Activated T-helper 17 cell treated with anti-CD3 and anti-CD28 coated beads, Interleukin-2, amount 50 U/mL, for 72 hours (primary cell): ENCODE measurements around the gene PRSS35. TPM values are rescaled to one million over a fixed set of nuclear protein-coding genes. Genes with fewer than 3 reads are reported as not detected.
"Not testable (repeated sequence)": the region's sequence is repeated elsewhere in the genome, so short reads cannot be mapped to it uniquely, and the experiment has no call there.

ENCODE experiments used
- ATAC-seq: fragments of 150-1000 bp; cut with Tn5 transposase; replicated peaks from 2 replicates; pipeline ENCODE4 v1.10.0; 2021; ENCODE audit warnings: mild to moderate bottlenecking, moderate library complexity
- H3K27ac Mint-ChIP-seq: one replicate; pipeline ENCODE4 v1.8.0; 2022; ENCODE audit warnings: mixed read lengths
- H3K27me3 Mint-ChIP-seq: one replicate; pipeline ENCODE4 v1.8.0; 2022; ENCODE audit warnings: mixed read lengths
- H3K36me3 Mint-ChIP-seq: one replicate; pipeline ENCODE4 v1.8.0; 2022; ENCODE audit warnings: low read depth, mild to moderate bottlenecking, mixed read lengths
- H3K4me1 Mint-ChIP-seq: one replicate; pipeline ENCODE4 v1.8.0; 2022; ENCODE audit warnings: mixed read lengths
- H3K4me3 Mint-ChIP-seq: one replicate; pipeline ENCODE4 v1.8.0; 2022; ENCODE audit warnings: mild to moderate bottlenecking, mixed read lengths
- H3K9me3 Mint-ChIP-seq: one replicate; pipeline ENCODE4 v1.8.0; 2022; ENCODE audit warnings: mixed read lengths
- total RNA-seq, 2 donors: library from RNA; stranded (reverse); gene quantifications; one replicate each; pipeline ENCODE4 v1.2.3, GENCODE V29; 2022

Gene PRSS35, protein sequence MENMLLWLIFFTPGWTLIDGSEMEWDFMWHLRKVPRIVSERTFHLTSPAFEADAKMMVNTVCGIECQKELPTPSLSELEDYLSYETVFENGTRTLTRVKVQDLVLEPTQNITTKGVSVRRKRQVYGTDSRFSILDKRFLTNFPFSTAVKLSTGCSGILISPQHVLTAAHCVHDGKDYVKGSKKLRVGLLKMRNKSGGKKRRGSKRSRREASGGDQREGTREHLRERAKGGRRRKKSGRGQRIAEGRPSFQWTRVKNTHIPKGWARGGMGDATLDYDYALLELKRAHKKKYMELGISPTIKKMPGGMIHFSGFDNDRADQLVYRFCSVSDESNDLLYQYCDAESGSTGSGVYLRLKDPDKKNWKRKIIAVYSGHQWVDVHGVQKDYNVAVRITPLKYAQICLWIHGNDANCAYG
- total RNA-seq = not detected

DNA sequence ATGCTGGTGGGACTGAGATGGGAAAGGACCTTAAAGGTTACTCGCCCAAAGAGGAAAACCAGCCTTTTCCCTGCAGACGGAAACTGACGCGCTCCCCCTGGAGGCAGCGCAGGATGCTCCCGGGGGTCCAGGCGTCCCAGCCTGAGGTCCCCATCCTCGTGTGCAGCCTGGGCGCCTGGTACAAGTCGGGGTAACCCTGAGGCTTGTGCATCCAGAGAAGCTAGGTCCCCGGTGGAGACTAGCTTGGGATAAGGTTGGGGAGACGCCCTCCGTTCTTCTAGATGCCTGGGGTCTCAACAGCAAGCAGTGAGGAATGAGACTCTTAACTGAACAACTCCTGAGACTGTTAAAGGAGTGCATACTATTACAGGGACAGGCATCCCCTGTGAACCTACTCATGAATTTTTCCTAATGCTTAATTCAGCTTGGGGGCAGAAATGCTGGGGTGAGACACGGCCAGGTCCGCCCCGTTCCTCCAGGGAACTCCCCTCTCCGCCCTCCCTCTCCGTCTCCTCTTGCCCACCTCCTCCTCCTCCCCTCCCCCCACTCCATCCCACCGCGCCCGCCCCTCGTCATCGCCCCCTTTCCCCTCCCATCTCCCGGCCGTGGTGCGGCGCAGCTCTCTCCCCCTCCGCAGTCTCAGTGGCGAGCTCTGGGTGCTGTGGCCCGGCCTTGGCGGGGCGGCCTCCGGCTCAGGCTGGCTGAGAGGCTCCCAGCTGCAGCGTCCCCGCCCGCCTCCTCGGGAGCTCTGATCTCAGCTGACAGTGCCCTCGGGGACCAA lies at the start of gene PRSS35:
TSS of gene PRSS35 (plus strand) at position 634 of the 781 bp plus-strand sequence. CDS start 10,908 bp downstream, outside the sequence.
- H3K36me3 Mint-ChIP-seq = no peaks in the 10 kb centered on the region
- H3K4me3 Mint-ChIP-seq = peak within 1 kb of the TSS; percentile 58
- no peaks in the 10 kb centered on the region for H3K4me1 Mint-ChIP-seq
- ATAC-seq = peak; percentile 56
- H3K9me3 Mint-ChIP-seq = no peaks in the 10 kb centered on the region
- peaks cover 26% of the 10 kb centered on the region for H3K27me3 Mint-ChIP-seq
- H3K27ac Mint-ChIP-seq = no peak within 1 kb of the TSS

DNA sequence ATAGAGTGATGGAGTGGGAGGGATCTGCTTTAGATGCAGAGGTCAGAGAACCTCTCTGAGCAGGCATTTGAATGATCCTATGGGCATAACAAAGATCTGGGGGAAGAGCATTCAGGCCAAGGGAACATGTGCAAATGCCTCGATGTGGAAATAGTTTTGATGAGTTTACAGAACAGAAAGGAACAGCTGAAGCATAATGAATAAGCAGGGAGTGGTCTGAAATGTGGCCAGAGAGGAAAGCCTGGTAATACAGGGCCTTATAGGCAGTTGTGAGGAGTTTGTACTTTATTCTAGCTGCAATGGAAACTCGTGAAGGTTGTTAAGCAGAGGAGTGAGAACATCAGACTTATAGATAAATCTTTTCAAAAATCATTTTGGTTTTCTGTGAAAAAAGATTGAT lies 48.4 kb upstream of the PRSS35 start:
- Mint-ChIP-seq H3K36me3 (no peaks in the 10 kb centered on the region), H3K27ac (no peak overlapping the region), H3K27me3 (no peaks in the 10 kb centered on the region), H3K4me3 (no peak overlapping the region), H3K9me3 (no peaks in the 10 kb centered on the region), H3K4me1 (no peaks in the 10 kb centered on the region)
- ATAC-seq = no peak

DNA sequence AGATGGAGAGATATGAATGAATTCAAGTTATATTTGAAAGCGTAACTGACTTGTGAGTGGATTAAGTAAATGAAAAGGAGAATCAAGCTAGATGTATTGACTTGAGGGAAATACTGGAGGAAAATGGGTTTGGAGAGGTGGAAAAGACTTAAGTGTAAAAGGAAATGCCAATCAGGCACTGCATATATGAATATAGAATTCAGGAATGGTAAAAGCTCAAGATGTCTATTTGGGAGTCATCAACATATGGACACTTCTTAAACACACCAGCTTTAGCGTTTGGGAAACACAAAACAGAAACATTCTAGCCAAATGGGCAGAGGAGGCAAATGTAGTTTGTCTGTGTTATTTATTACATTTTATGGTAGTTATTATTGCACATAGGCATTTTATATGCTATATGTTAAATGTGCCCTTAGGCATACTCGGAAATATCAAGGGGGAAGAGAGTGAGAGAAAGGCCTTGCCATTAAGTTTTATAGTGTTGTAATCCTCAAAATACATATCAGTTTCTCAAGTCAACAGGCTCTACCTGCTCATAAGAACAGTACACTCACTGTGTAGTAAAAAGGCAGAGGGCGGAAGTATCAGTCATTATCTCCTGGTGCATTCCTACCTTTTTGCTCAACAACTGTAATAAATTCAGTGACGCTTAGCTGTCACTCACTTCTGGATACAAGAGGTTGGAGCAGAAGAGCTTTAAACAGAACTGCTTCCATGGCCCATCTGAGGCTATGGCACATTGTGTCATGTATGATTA lies 47.8 kb upstream of the PRSS35 start:
- no peaks in the 10 kb centered on the region for H3K4me1 Mint-ChIP-seq
- H3K27me3 Mint-ChIP-seq = no peaks in the 10 kb centered on the region
- H3K9me3 Mint-ChIP-seq = no peaks in the 10 kb centered on the region
- H3K36me3 Mint-ChIP-seq = no peaks in the 10 kb centered on the region
- no peak for ATAC-seq
- H3K27ac Mint-ChIP-seq = no peak overlapping the region
- no peak overlapping the region for H3K4me3 Mint-ChIP-seq

DNA sequence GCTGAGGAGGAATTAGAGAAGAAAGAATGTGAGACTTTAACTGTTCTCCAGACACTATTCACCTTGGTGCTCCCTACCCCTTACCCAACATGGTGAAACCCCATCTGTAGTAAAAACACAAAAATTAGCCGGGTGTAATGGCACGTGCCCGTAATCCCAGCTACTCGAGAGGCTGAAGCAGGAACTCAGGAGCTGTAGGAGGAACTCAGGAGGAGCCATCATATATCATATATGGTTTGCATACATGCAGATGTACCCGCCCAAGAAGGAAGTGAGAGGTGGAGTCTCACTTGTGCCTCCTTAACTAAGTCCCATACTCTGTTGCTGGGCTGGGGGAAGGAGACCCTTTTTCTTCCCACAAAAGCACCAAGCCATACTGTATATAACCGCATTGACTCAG lies 46.0 kb upstream of the PRSS35 start:
- Mint-ChIP-seq H3K27me3 (no peaks in the 10 kb centered on the region), H3K36me3 (no peaks in the 10 kb centered on the region), H3K4me1 (no peaks in the 10 kb centered on the region), H3K27ac (no peak overlapping the region), H3K9me3 (no peaks in the 10 kb centered on the region), H3K4me3 (no peak overlapping the region)
- no peak for ATAC-seq

DNA sequence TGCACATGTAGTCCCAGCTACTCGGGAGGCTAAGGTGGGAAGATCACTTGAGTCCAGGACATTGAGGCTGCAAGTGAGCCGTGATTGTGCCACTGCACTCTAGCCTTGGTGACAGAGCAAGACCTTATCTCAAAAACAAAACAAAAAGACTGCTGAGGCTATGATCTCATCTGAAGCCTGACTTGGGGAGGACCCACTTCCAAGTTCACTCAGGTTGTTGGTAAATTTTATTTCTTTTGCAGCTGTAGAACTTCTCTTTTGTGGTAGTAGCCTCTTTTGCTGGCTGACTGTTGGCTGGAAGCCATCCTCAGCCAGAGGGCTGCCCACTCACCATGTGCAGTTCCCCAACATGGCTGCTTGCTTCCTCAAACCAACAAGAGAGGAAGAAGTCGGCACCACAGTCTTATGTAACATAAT lies 44.7 kb upstream of the PRSS35 start:
- no peaks in the 10 kb centered on the region for H3K9me3 Mint-ChIP-seq
- no peak overlapping the region for H3K27ac Mint-ChIP-seq
- H3K4me3 Mint-ChIP-seq = no peak overlapping the region
- H3K4me1 Mint-ChIP-seq = no peaks in the 10 kb centered on the region
- ATAC-seq = no peak
- no peaks in the 10 kb centered on the region for H3K36me3 Mint-ChIP-seq
- peaks cover 5% of the 10 kb centered on the region for H3K27me3 Mint-ChIP-seq

DNA sequence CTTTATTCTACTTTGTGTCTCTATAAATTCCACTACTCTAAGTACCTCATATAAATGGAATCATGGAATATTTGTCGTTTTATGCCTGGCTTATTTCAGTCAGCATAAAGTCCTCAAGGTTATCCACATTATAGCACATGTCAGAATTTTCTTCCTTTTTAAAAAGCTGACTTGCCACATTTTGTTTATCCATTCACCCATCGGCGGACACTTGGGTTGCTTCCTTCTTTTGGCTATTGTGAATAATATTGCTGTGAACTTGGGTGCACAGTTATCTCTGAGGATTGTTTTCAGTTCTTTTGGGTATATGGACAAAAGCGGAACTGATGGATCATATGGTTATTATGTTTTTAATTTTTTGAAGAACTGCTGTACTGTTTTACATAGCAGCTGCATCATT lies 42.3 kb upstream of the PRSS35 start:
- no peak for ATAC-seq
- Mint-ChIP-seq H3K27me3 (peaks cover 5% of the 10 kb centered on the region), H3K4me1 (no peaks in the 10 kb centered on the region), H3K9me3 (no peaks in the 10 kb centered on the region), H3K36me3 (no peaks in the 10 kb centered on the region), H3K27ac (no peak overlapping the region), H3K4me3 (no peak overlapping the region)

DNA sequence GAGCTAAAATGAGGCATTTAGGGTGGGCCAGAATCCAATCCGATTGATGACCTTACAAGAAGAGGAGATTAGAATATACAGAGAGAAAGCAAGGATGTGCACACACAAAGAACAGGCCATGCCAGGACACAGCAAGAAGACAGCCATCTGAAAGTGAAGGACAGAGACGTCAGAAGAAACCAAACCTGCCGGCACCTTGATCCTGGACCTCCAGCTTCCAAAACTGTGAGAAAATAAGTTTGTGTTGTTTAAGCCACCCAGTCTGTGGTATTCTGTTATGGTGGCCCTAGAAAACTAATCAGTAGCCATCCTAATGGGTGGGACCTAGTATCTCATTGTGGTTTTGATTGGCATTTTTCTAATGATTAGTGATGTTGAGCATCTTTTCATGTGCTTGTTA lies 41.7 kb upstream of the PRSS35 start:
- no peaks in the 10 kb centered on the region for H3K4me1 Mint-ChIP-seq
- H3K36me3 Mint-ChIP-seq = no peaks in the 10 kb centered on the region
- ATAC-seq = no peak
- H3K9me3 Mint-ChIP-seq = no peaks in the 10 kb centered on the region
- H3K4me3 Mint-ChIP-seq = no peak overlapping the region
- H3K27me3 Mint-ChIP-seq = peaks cover 5% of the 10 kb centered on the region
- no peak overlapping the region for H3K27ac Mint-ChIP-seq

DNA sequence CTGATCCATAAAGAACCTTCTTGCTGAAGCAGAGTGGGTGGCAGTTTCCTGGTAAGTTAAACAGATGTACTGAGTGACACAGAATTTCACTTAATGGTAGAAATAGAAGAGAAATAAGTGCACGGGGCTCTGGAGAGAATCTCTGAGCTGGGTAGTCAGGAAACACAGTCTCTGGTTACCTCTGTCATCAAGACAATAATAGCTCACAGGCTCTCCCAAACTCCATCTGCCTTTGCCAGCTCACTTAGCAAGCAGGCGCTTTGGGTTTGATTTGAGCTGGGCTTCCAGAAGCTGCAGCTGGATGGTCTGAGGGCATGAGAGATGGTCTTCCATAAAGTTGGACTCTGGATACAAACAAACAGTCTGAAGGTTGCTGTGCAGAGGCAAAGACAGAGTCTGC lies 39.6 kb upstream of the PRSS35 start:
- Mint-ChIP-seq H3K4me3 (no peak overlapping the region), H3K4me1 (no peaks in the 10 kb centered on the region), H3K27me3 (peaks cover 5% of the 10 kb centered on the region), H3K27ac (no peak overlapping the region), H3K36me3 (no peaks in the 10 kb centered on the region), H3K9me3 (no peaks in the 10 kb centered on the region)
- no peak for ATAC-seq

DNA sequence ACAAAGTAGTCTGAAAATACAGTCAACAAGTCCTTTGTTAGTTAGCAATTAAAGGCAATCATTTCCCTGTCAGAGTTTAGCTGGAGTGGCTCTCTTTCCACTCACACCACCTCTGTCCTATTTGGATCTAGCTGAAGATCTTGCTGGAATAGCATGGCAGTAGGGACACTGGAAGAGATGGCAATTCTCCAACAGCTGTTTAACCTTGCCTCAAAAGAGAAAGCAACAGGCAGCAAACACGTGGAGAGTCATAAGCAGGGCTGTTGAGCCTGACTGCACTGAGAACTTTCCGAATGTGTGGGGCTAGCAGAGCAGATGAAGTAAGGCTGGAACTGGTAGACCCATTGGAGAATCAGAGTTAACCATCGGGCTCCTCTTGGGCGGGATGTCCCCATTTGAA lies 38.0 kb upstream of the PRSS35 start:
- H3K4me3 Mint-ChIP-seq = no peak overlapping the region
- no peak for ATAC-seq
- H3K27me3 Mint-ChIP-seq = peaks cover 7% of the 10 kb centered on the region
- H3K36me3 Mint-ChIP-seq = no peaks in the 10 kb centered on the region
- no peaks in the 10 kb centered on the region for H3K4me1 Mint-ChIP-seq
- no peaks in the 10 kb centered on the region for H3K9me3 Mint-ChIP-seq
- no peak overlapping the region for H3K27ac Mint-ChIP-seq

DNA sequence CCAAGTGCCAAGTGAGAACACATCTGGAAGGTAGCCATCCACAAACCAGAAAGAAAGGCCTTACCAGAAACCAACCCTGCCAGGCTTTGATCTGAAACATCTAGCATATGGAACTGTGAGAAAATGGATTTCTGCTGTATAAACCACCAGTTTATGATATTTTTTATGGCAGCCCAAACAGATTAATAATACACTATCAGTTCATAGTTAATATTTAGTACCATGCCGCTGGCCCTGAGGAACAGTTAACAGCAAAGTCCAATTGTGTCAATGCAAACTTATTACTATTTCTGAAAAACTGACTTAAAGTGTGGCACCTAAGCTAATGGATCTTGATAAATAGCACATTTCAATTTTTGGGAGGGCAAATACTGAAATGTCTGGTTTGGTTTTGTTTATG lies 35.4 kb upstream of the PRSS35 start:
- Mint-ChIP-seq H3K27me3 (peaks cover 17% of the 10 kb centered on the region), H3K9me3 (no peaks in the 10 kb centered on the region), H3K4me3 (no peak overlapping the region), H3K27ac (no peak overlapping the region), H3K4me1 (no peaks in the 10 kb centered on the region), H3K36me3 (no peaks in the 10 kb centered on the region)
- ATAC-seq = no peak

DNA sequence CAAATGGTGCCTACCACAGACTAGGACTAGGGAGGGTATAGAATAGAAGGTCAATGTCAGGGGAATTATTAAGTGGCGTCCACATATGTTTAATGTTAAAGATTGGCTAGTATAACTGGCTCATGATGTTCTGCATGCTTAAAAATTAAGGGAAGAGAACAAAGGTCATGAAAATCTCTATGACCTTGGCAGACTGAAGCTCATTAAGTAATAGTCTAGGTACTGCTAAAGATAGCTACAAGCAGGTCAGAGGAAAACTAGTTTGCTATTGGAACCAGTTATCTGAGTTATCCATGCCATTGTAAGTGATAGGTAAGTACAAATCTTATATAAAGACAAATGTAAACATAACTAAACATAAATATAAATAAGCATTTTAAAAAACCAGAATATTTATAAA lies 32.9 kb upstream of the PRSS35 start:
- H3K9me3 Mint-ChIP-seq = no peaks in the 10 kb centered on the region
- H3K27ac Mint-ChIP-seq = no peak overlapping the region
- no peaks in the 10 kb centered on the region for H3K4me1 Mint-ChIP-seq
- H3K27me3 Mint-ChIP-seq = peaks cover 14% of the 10 kb centered on the region
- no peaks in the 10 kb centered on the region for H3K36me3 Mint-ChIP-seq
- H3K4me3 Mint-ChIP-seq = no peak overlapping the region
- no peak for ATAC-seq

DNA sequence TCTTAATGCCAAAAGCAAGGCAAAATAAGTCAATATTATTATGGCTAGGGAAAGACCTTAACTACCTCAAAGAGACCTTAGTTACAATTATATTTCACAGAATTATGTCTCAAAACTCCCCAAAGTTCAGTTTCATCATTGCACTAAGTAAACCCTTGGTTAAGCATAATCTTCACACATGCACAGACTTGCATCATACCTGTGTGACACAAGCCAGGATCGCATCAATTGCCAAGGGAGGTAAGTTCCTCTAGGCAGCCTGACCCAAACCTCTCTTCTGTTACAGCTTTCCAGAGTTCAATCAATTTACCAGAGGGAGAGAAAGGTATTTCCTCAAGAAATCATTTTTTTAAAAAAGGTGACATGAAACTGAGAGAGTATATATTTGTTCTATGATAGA lies 31.9 kb upstream of the PRSS35 start:
- Mint-ChIP-seq H3K4me1 (no peaks in the 10 kb centered on the region), H3K27me3 (peaks cover 14% of the 10 kb centered on the region)

DNA sequence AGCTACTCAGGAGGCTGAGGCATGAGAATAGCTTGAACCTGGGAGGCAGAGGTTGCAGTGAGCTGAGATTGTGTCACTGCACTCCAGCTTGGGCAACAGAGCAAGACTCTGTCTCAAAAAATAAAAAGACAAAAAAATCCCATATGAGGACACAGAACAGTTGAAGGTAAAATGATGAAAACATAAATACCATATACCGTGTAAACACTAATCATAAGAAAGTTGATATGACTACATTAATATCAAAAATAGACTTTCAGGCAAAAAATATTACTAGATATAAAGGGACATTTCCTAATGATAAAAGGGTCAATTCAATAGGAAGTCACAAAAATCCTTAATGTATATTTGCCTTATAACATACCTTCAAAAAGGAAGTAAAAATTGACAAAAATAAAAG lies 30.4 kb upstream of the PRSS35 start:
- not testable (repeated sequence) for H3K4me1 Mint-ChIP-seq, H3K4me3 Mint-ChIP-seq, ATAC-seq, H3K27ac Mint-ChIP-seq, H3K36me3 Mint-ChIP-seq, H3K9me3 Mint-ChIP-seq
- peaks cover 14% of the 10 kb centered on the region for H3K27me3 Mint-ChIP-seq

More for the DNA sequence above, 31.9 kb upstream of the PRSS35 start:
- Mint-ChIP-seq H3K9me3 (no peaks in the 10 kb centered on the region), H3K4me3 (no peak overlapping the region), H3K36me3 (no peaks in the 10 kb centered on the region), H3K27ac (no peak overlapping the region)
- no peak for ATAC-seq

DNA sequence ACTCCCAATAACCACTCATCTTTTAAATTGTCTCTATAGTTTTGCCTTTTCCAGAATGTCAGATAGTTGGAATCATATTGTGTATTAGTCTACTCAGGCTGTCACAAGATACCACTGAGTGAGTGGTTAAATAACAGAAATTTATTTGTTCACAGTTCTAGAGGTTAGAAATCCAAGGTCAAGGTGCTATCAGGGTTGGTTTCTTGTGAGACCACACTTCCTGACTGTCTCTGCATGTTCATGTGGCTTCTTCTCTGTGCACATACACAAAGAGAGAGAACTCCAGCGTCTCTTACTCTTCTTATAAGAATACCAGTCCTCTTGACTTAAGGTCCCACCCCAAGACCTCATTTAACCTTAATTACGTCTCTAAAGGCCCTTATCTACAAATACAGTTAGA lies 23.9 kb upstream of the PRSS35 start:
- Mint-ChIP-seq H3K27me3 (no peaks in the 10 kb centered on the region), H3K4me1 (no peaks in the 10 kb centered on the region), H3K27ac (no peak overlapping the region), H3K36me3 (no peaks in the 10 kb centered on the region), H3K9me3 (no peaks in the 10 kb centered on the region), H3K4me3 (no peak overlapping the region)
- no peak for ATAC-seq
